G401 (cell line): Measurements from ENCODE around the gene GIT1. TPM values are rescaled to one million over a fixed set of nuclear protein-coding genes. Genes with fewer than 3 reads are reported as not detected.
A peak's percentile ranks its signal among the peaks of the same experiment; 100 is the strongest.

Experiments
- DNase-seq: peaks from one replicate; pipeline ENCODE4 v3.0.0-alpha.2; 2015; ENCODE audit warnings: low spot score
- in situ Hi-C: cut with HindIII; loops from 2 replicates; pipeline ENCODE4 v1.10.0; 2016; ENCODE audit warnings: low sequenced_read_pairs, mixed read lengths
- total RNA-seq: library from RNA; depleted of rRNA; stranded (reverse); fragments of >200 nt; shearing (Covaris generic); gene quantifications from 2 replicates; pipeline ENCODE4 v1.2.3, GENCODE V29; 2014

Gene GIT1
- total RNA-seq, 1 experiment from 2014 or later: 45.9 TPM

DNA sequence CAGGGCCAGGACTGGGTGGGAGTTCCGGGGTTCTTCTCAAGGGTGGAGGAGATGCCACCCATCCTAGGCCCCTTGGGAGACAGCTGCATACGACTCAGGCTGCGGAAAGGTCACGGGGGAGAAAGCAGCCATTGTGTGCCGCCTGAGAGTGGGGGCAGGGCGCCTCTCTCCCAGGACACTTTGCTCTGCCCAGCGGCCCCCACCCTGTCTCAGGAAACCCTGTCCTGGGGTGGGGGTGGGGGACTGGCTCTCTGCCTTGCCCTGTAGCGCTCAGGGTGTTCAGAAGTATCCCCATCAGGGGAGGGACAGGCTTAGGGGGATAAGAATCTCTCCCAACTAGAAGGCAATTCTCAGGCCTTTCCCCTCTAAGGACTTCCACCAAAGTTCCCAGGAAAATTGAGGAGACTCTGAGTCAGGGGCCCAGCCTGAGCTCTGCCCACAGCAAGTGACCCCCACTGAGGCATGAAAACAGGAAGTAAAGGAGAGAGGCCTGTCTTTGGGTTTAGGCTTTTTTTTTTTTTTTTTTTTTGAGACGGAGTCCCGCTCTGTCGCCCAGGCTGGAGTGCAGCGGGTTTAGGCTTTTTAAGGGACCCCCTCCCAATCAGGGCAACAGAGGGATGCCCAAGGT, 4.9 kb downstream of the GIT1 start:
- no peak for DNase-seq
- in situ Hi-C loops: no loop called here

DNA sequence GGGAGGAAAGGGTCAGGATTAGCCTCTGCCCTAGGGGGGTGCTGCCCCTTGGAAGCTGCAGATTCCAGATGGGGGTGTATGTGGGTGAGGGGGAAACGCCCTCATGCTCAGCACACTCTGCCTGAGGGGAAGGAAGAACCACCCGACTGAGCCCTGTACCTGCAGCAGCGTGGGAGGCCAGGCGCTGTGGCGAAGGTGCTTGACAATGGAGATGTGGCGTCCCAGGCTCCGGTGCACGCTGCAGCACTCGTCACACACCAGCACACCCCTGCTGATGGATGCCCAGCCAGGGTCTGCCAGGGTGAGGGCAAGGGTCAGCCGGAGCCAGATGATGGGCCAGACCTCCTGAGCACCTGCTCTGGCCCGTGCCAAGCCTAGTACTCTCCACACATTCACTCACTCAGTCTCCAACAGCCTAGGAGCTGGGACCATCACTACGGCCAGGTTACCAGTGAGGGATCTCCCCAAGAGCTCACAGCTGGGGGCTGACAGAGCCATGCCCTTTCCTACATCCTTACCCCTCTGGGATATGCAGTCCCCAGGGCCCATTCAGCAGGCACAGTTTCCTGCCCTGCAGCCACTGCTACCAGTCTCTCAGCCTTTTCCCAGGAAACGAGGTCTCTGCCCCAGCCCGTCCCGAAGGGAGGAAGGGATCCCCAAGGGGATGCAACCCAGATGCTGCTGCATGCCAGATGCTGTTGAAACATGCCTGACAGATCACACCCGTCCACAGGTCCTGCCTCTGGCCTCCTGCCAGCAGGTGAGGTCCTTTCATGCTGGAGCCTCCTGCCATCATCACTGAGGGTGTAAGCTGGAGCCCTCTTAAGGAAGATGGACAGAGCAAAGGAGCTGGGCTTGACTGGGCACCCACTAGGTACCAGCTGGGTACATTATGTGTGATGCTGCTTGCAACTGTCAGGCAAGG, 5.9 kb downstream of the GIT1 start:
- DNase-seq: no peak
- in situ Hi-C loops: no loop called here

DNA sequence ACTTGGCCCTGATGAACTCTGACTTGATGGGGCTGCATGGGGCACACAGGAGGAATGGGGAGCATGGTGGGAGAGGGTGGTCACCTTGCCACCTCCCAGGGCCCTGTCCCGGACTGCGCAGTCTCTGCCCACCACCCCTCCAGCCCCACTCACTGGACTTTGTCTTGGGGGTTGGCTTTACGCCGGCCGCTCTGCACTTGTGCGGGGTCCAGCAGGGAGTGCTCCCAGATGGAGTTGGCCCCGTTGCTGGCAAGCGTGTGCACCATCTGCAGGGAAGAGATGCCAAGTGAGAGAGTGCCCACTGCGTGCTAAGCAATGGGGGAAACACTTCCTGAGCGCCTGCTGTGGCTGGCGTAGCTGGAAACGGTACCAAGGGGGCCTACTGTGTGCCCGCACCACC, 6.7 kb downstream of the GIT1 start:
- in situ Hi-C loops: no loop called here
- DNase-seq: peak; percentile 89

GRCh38 chr17:29582254-29582765, 7.1 kb downstream of the GIT1 start:
- no peak for DNase-seq
- in situ Hi-C loops: no loop called here

- in situ Hi-C loops: no loop called here
- DNase-seq: peak; percentile 63
These were observed 7.7 kb downstream of the GIT1 start for GRCh38 chr17:29581583-29582253.

- peak; percentile 91 for DNase-seq
- in situ Hi-C loops: no loop called here
These were observed 9.3 kb downstream of the GIT1 start for GRCh38 chr17:29579866-29580771.

- DNase-seq: no peak
- in situ Hi-C loops: no loop called here
These were observed 10.6 kb downstream of the GIT1 start for GRCh38 chr17:29578626-29579485.

- in situ Hi-C loops: no loop called here
These were observed 11.8 kb downstream of the GIT1 start for GRCh38 chr17:29577385-29578211.

DNA sequence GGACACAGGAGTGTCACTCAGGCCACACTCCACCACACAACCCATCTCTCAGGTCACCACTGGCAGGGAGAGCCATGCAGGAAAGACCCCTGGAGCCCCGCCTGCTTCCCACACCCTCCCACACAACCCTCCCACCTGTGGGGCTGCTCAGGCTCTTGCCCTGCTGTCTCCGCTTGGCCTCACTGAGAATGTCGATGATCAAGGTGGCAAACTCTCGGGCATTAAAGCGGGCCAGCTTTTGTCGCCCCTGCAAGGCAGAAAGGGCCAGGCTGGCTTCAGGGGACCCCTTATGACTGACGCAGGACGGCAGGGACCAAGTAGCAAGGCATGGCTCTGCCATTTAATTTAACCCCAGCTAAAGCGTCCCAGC, 12.5 kb downstream of the GIT1 start:
- DNase-seq: no peak
- in situ Hi-C loops: no loop called here

More at GRCh38 chr17:29577385-29578211, 11.8 kb downstream of the GIT1 start:
- DNase-seq: no peak

DNA sequence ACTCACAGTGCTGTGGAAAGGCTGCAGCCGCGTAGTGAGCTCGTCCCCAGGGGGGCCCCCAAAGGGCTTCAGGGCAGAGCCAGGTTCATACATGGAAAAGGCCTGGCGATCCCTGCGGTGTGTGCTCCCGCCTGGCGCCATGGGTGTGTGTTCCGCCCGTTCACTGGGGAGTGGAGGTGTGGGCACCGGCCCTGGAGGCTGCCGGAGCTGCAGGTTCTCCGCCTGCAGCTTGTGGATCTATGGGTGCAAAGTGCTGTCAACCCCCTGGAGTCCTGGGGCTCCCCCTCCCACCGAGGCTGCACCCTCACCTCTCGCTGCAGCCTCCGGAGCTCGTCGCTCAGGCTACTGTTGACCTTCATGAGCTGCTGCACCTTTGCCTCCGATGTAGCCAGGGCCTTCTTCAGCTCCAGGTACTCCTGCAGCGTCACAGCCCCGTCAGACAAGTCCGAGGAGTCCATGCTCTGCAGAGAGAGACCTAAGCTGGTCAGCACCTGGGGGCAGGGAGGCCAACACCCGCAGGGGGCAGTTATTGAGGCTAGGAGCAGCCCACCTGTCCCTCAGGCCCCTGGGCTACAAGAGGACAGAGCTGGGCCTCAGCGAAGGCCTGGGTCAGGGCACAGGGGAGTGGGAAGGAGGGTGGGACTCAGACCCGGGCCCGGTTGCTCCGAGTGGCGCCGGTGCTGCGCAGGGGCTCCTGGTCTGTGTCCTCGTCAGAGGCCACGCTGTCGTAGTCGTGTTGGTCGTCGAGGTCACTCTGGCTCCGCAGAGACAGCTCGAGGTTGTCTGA, 13.0 kb downstream of the GIT1 start:
- in situ Hi-C loops: no loop called here

DNA sequence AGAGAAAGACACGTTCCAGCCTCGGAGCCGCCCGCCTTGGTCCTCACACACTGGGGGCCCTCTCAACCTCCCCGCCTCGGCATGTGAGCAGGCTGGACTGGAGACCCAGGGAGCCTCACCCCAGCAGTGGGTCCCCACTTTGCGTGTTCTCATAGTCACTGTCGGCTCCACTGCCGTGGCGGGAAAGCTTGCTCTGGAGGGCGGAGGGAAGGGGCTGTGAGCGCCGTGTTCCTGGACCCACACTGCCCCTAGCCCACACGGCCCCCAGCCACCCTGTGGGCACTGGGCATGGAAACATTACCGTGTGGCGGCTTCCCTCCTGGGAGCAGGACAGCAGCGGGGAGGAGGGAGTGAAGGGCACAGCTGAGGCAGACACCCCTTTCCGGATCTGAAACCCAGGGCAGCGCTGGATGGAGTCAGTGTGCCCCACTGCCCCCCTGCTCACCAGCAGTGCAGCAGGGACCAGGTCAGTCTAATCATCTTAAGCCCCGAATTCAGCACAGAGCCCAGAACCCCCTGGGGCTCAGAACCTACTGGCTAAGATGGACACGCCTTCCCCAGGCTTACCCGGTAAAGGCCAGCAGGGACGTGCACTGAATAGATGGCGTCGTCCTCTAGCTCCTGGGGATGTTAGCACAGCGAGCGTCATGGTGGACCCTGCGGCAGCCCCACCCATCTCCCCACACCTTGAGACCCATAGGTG, 13.8 kb downstream of the GIT1 start:
- no peak for DNase-seq
- in situ Hi-C loops: no loop called here

More for the DNA sequence above, 13.0 kb downstream of the GIT1 start:
- no peak for DNase-seq

DNA sequence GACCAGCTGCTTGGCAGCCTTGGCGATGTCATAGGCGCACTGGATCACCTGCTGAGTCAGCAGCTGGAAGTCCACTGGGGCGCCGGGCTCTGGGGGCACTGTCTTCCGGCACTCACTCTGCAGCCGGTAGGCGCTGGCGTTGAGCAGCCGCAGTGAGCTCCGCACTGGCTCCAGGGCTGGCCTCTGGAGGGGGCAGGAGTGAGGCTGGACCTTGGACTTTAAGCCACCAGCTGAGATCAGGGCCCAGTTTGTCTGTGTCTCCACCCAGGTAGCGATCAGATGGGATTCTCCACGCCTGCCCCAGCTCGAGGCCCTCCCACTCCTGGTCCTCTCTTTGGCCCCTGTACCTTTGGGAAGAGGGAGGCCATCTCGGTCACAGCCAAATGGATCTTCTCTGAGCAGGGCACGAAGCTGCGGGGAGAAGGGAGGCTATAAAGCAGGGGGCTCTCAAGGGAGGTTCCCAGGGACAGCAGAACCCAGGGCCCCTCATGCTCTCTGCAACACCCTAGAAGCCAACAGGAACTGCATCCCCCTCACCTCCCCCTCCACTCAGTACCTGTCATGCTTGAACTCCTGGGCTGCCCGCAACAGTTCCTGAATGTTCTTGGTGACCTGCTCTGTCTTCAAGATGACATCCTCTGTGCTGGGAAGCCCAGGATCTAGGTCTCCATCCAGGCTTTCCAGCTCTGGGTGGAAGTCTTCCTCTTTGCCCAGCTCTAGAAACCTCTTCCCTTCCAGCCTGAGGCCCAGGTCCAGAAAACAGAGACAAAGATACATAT, 14.5 kb downstream of the GIT1 start:
- in situ Hi-C loops: no loop called here

DNA sequence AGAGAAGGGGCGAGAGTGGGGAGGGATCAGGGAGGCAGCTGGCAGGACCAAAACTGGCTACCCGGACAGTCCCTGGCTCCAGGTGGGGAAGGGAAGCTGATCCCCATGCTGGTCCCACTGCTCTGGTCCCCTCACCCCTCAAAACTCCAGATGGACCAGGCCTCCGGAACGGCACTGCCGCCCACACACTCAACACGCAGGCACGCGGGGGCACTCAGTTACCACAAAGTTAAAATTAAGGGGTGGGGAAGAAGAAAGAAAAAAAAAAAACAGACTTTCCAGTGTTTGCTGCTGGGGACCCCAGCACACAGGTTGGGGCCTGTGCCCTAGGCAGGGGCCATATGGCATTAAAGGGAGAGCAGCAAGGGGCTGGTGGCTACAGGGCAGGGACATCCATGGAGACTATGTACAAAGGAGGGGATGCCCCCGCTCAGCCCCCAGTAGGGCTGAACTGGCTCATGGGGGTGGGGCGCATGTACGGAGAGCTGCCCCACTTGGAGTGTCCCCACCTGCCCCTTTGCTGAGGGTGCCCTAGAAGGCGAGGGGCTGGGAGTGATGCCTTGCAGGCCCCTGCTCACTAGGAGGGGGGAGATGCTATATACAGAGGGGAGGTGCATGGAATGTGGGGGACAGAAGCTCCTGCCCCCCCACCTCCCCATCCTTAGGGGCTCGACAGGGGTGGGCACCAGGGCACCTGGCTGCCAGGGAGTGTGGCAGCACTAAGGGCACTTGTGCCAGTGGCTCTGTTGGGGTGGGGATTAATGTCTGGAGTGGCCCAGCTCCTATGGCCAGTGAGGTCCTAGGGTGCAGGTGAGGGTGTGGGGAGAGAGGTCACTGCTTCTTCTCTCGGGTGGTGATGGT, 15.3 kb downstream of the GIT1 start:
- in situ Hi-C loops: no loop called here
- no peak for DNase-seq

More for the DNA sequence above, 14.5 kb downstream of the GIT1 start:
- no peak for DNase-seq

GRCh38 chr17:29573558-29573869, 15.9 kb downstream of the GIT1 start:
- in situ Hi-C loops: no loop called here
- no peak for DNase-seq
